ENCODE results near the gene ATG4B. TPM values are rescaled to one million over a fixed set of nuclear protein-coding genes. Genes with fewer than 3 reads are reported as not detected.
A peak's percentile ranks its signal among the peaks of the same experiment; 100 is the strongest.

ATG4B gene
- total RNA-seq, 1 experiment from 2014 or later: 133 TPM

- no peak for TF ChIP-seq ZNF281 (CRISPR knock-in tag; IDR thresholded peaks at IDR 0.05)
- TF ChIP-seq ERG (CRISPR knock-in tag; IDR thresholded peaks at IDR 0.05): no peak
- no peak; the same call in 1 of the 2 replicates for TF ChIP-seq MAX (CRISPR knock-in tag; IDR thresholded peaks at IDR 0.05)
- TF ChIP-seq CDX4 (CRISPR knock-in tag; IDR thresholded peaks at IDR 0.05; ENCODE audit: borderline replicate concordance): no peak
- no peak for TF ChIP-seq JUN (CRISPR knock-in tag; IDR thresholded peaks at IDR 0.05)
- no peak for TF ChIP-seq CTCF (IDR thresholded peaks at IDR 0.05)
- TF ChIP-seq HMGXB4 (CRISPR knock-in tag; IDR thresholded peaks at IDR 0.05): peak; percentile 44; the same call in 1 of the 2 replicates
- no peak for TF ChIP-seq ZNF138 (CRISPR knock-in tag; conservative IDR thresholded peaks at IDR 0.05)
- TF ChIP-seq NR2C2 (CRISPR knock-in tag; IDR thresholded peaks at IDR 0.05): no peak
- peak; percentile 26; the same call in 1 of the 2 replicates for TF ChIP-seq ARID4B (CRISPR knock-in tag; IDR thresholded peaks at IDR 0.05; ENCODE audit: borderline replicate concordance)
- TF ChIP-seq SP1 (CRISPR knock-in tag; conservative IDR thresholded peaks at IDR 0.05): 0 out of 2 replicates have a peak, but pooled peaks have one; percentile 9
- TF ChIP-seq E2F4 (CRISPR knock-in tag; IDR thresholded peaks at IDR 0.05; ENCODE audit: borderline replicate concordance, low read depth): no peak
- TF ChIP-seq ZNF121 (CRISPR knock-in tag; IDR thresholded peaks at IDR 0.05): no peak
- TF ChIP-seq ZNF423 (CRISPR knock-in tag; IDR thresholded peaks at IDR 0.05): no peak
- no peak for TF ChIP-seq ETV6 (CRISPR knock-in tag; IDR thresholded peaks at IDR 0.05)
- peak; percentile 54; the same call in 1 of the 2 replicates for TF ChIP-seq FOXP4 (CRISPR knock-in tag; IDR thresholded peaks at IDR 0.05)
- no peak for TF ChIP-seq USF1 (CRISPR knock-in tag; IDR thresholded peaks at IDR 0.05)
- no peak for TF ChIP-seq NR1H2 (CRISPR knock-in tag; IDR thresholded peaks at IDR 0.05)
- TF ChIP-seq TCF7 (CRISPR knock-in tag; IDR thresholded peaks at IDR 0.05; ENCODE audit: low read depth): no peak
- no peak for TF ChIP-seq ZBTB21 (CRISPR knock-in tag; IDR thresholded peaks at IDR 0.05; ENCODE audit: borderline replicate concordance)
Measured at GRCh38 chr2:241636182-241637017, 1.1 kb upstream of the ATG4B start (continued).
